ENCODE results near the gene ZNF514.
"Not testable (repeated sequence)": the region's sequence is repeated elsewhere in the genome, so short reads cannot be mapped to it uniquely, and the experiment has no call there.

The ZNF514 gene

DNA sequence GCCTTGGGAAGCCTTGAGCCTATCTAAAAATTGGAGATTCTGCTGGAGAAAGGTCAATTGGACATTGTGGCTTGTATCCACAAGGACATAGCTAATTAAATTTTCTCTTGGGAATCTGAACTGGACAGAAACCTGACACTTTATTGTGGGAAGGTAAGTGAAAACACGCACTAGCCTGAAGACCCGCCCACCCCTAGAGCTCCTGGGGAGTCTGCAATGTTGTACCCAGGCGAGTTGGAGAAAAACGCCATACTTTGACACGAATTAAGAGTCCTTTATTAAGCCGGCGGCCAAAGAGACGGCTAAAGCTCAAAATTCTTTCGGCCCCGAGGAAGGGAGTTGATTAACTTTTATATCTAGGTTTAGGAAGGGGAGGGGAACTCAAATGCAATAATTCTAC is 46.4 kb upstream of the ZNF514 start:
- no peak overlapping the region for H2BK15ac ChIP-seq (ENCODE audit: low read depth, poor library complexity, severe bottlenecking)
- peaks cover 5% of the 10 kb centered on the region for H3K4me1 ChIP-seq (ENCODE audit: control insufficient read depth, insufficient read depth, low read depth, low read length)
- no peak overlapping the region for H2AFZ ChIP-seq (ENCODE audit: low read depth, low read length)
- peaks cover 0 to 4% of the 10 kb centered on the region in 2 experiments for H3K27me3 ChIP-seq (ENCODE audit: control insufficient read depth in 1 of 2, insufficient read depth in 1 of 2, low read length in 2 of 2)
- H3K79me1 ChIP-seq (replicated peaks; ENCODE audit: low read length, poor library complexity, severe bottlenecking), result peaks cover 25% of the 10 kb centered on the region
- peak overlapping the region; percentile 37 for H3K4me2 ChIP-seq (ENCODE audit: low read length, poor library complexity, severe bottlenecking)
- H3K23ac ChIP-seq (ENCODE audit: low read length in 2 of 2), result no peak overlapping the region
- H2AK5ac ChIP-seq (ENCODE audit: low read length, severe bottlenecking), result no peak overlapping the region
- no peak overlapping the region for H4K91ac ChIP-seq (ENCODE audit: low read length)
- H4K8ac ChIP-seq (ENCODE audit: low read length), result no peak overlapping the region
- no peak overlapping the region for H3K14ac ChIP-seq (ENCODE audit: low read length in 2 of 2)
- H3K4me3 ChIP-seq (ENCODE audit: insufficient read depth in 1 of 2, low read depth in 1 of 2, low read length in 2 of 2), result peak overlapping the region in 1 of 2 experiments; percentile 86
- H3K9ac ChIP-seq (ENCODE audit: low read length), result peak overlapping the region; percentile 91
- H3K18ac ChIP-seq (ENCODE audit: low read depth in 1 of 2, low read length in 2 of 2), result no peak overlapping the region
- no peak overlapping the region for H2BK120ac ChIP-seq (ENCODE audit: low read depth, low read length)
- no peak overlapping the region for H2BK12ac ChIP-seq (ENCODE audit: low read length in 2 of 2)
- peaks cover 25% of the 10 kb centered on the region for H3K9me3 ChIP-seq (ENCODE audit: control insufficient read depth, low read length)
- no peak overlapping the region for H3K27ac ChIP-seq (ENCODE audit: low read length, poor library complexity, severe bottlenecking)
- 37% methylated on average over 7 of the region's 10 CpGs for WGBS
- DNase-seq, result no peak
- peaks cover 13 to 24% of the 10 kb centered on the region in 2 experiments for H3K36me3 ChIP-seq (ENCODE audit: control insufficient read depth in 1 of 2, insufficient read depth in 2 of 2, low read depth in 1 of 2, low read length in 2 of 2)
- H3K4ac ChIP-seq (ENCODE audit: low read depth in 1 of 2, low read length in 2 of 2), result no peak overlapping the region
- no peak overlapping the region for H2BK5ac ChIP-seq (ENCODE audit: low read depth, low read length, poor library complexity, severe bottlenecking)

DNA sequence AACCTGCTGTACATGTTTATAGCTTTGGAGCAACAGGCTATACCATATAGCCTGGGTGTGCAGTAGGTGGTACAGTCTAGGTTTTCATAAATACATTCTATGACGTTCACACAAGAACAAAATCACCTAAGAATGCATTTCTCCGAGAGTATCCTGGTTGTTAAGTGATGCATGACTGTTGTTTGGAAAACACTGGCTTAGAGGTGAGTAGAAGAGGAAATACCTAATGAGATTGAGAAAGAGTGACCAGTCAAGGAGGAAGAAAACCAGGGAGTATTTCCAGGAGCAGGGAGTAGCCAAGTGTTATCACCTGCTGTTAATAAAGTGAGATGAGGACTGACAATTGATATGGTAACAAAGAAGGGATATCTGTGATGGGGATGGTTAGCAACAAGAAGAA is 44.7 kb upstream of the ZNF514 start:
- WGBS, result 78% methylated on average over 1 of the region's 2 CpGs
- Histone ChIP-seq H2BK5ac (ENCODE audit: low read depth, low read length, poor library complexity, severe bottlenecking) (no peak overlapping the region), H3K18ac (ENCODE audit: low read depth in 1 of 2, low read length in 2 of 2) (no peak overlapping the region), H4K91ac (ENCODE audit: low read length) (no peak overlapping the region), H2BK12ac (ENCODE audit: low read length in 2 of 2) (no peak overlapping the region), H4K8ac (ENCODE audit: low read length) (no peak overlapping the region), H3K36me3 (ENCODE audit: control insufficient read depth in 1 of 2, insufficient read depth in 2 of 2, low read depth in 1 of 2, low read length in 2 of 2) (peaks cover 8 to 10% of the 10 kb centered on the region in 2 experiments), H3K4me3 (ENCODE audit: insufficient read depth in 1 of 2, low read depth in 1 of 2, low read length in 2 of 2) (no peak overlapping the region), H3K9ac (ENCODE audit: low read length) (no peak overlapping the region), H3K4me1 (ENCODE audit: control insufficient read depth, insufficient read depth, low read depth, low read length) (peaks cover 5% of the 10 kb centered on the region), H3K23ac (ENCODE audit: low read length in 2 of 2) (no peak overlapping the region), H2BK120ac (ENCODE audit: low read depth, low read length) (no peak overlapping the region), H3K27ac (ENCODE audit: low read length, poor library complexity, severe bottlenecking) (no peak overlapping the region), H3K14ac (ENCODE audit: low read length in 2 of 2) (no peak overlapping the region), H2BK15ac (ENCODE audit: low read depth, poor library complexity, severe bottlenecking) (no peak overlapping the region), H2AFZ (ENCODE audit: low read depth, low read length) (no peak overlapping the region), H3K4me2 (ENCODE audit: low read length, poor library complexity, severe bottlenecking) (no peak overlapping the region), H3K4ac (ENCODE audit: low read depth in 1 of 2, low read length in 2 of 2) (no peak overlapping the region), H3K9me3 (ENCODE audit: control insufficient read depth, low read length) (peaks cover 10% of the 10 kb centered on the region), H2AK5ac (ENCODE audit: low read length, severe bottlenecking) (no peak overlapping the region), H3K79me1 (replicated peaks; ENCODE audit: low read length, poor library complexity, severe bottlenecking) (peaks cover 18% of the 10 kb centered on the region), H3K27me3 (ENCODE audit: control insufficient read depth in 1 of 2, insufficient read depth in 1 of 2, low read length in 2 of 2) (peaks cover 0 to 7% of the 10 kb centered on the region in 2 experiments)
- DNase-seq, result no peak

DNA sequence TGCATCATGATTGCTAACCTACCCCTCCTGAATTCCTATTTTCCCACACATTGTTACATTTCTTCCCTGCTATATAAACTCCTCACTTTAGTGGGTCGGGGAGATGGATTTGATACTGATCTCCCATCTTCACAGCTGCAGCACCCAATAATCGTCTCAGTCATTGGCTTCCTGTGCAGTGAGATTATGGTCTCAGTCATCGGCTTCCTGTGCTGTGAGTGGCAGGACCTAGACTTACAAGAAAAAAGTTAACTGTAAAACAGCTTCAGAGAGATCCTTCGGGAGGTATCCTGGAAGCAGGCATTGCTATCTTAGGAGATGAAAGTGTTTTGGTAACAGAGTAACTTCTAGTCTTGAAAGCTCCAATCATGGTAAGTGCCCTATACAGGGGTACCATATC is 44.3 kb upstream of the ZNF514 start:
- Histone ChIP-seq H3K9me3 (ENCODE audit: control insufficient read depth, low read length) (peaks cover 10% of the 10 kb centered on the region), H2AFZ (ENCODE audit: low read depth, low read length) (no peak overlapping the region), H3K14ac (ENCODE audit: low read length in 2 of 2) (no peak overlapping the region), H3K27me3 (ENCODE audit: control insufficient read depth in 1 of 2, insufficient read depth in 1 of 2, low read length in 2 of 2) (peaks cover 0 to 7% of the 10 kb centered on the region in 2 experiments), H3K4me3 (ENCODE audit: insufficient read depth in 1 of 2, low read depth in 1 of 2, low read length in 2 of 2) (no peak overlapping the region), H3K27ac (ENCODE audit: low read length, poor library complexity, severe bottlenecking) (no peak overlapping the region), H3K18ac (ENCODE audit: low read depth in 1 of 2, low read length in 2 of 2) (no peak overlapping the region), H4K91ac (ENCODE audit: low read length) (no peak overlapping the region), H2AK5ac (ENCODE audit: low read length, severe bottlenecking) (no peak overlapping the region), H3K9ac (ENCODE audit: low read length) (no peak overlapping the region), H3K23ac (ENCODE audit: low read length in 2 of 2) (no peak overlapping the region), H2BK12ac (ENCODE audit: low read length in 2 of 2) (no peak overlapping the region), H2BK15ac (ENCODE audit: low read depth, poor library complexity, severe bottlenecking) (no peak overlapping the region), H2BK120ac (ENCODE audit: low read depth, low read length) (no peak overlapping the region), H3K36me3 (ENCODE audit: control insufficient read depth in 1 of 2, insufficient read depth in 2 of 2, low read depth in 1 of 2, low read length in 2 of 2) (peaks cover 4 to 5% of the 10 kb centered on the region in 2 experiments), H3K4me2 (ENCODE audit: low read length, poor library complexity, severe bottlenecking) (no peak overlapping the region), H4K8ac (ENCODE audit: low read length) (no peak overlapping the region), H3K4me1 (ENCODE audit: control insufficient read depth, insufficient read depth, low read depth, low read length) (peaks cover 5% of the 10 kb centered on the region), H2BK5ac (ENCODE audit: low read depth, low read length, poor library complexity, severe bottlenecking) (no peak overlapping the region), H3K79me1 (replicated peaks; ENCODE audit: low read length, poor library complexity, severe bottlenecking) (peaks cover 15% of the 10 kb centered on the region), H3K4ac (ENCODE audit: low read depth in 1 of 2, low read length in 2 of 2) (no peak overlapping the region)
- DNase-seq, result no peak
- 86% methylated on average over 4 of the region's 4 CpGs for WGBS

DNA sequence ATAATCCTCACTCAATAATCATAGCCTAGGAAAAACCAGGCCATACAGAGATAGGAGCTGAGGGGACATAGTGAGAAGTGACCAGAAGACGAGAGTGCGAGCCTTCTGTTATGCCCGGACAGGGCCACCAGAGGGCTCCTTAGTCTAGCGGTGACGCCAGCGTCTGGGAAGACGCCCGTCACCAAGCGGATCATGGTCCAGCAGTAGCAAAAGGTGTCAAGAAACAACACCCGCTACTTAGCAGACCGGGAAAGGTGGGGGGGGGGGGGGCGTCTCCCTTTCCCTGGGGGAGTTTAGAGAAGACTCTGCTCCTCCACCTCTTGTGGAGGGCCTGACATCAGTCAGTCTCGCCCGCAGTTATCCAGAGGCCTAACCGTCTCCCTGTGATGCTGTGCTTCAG is 33.3 kb upstream of the ZNF514 start:
- not testable (repeated sequence) for H2AK5ac ChIP-seq (ENCODE audit: low read length, severe bottlenecking); H3K36me3 ChIP-seq (ENCODE audit: control insufficient read depth in 1 of 2, insufficient read depth in 2 of 2, low read depth in 1 of 2, low read length in 2 of 2); H3K4me1 ChIP-seq (ENCODE audit: control insufficient read depth, insufficient read depth, low read depth, low read length); H2BK120ac ChIP-seq (ENCODE audit: low read depth, low read length); H3K4ac ChIP-seq (ENCODE audit: low read depth in 1 of 2, low read length in 2 of 2); H3K18ac ChIP-seq (ENCODE audit: low read depth in 1 of 2, low read length in 2 of 2); H3K27ac ChIP-seq (ENCODE audit: low read length, poor library complexity, severe bottlenecking); H3K79me1 ChIP-seq (replicated peaks; ENCODE audit: low read length, poor library complexity, severe bottlenecking); H3K27me3 ChIP-seq (ENCODE audit: control insufficient read depth in 1 of 2, insufficient read depth in 1 of 2, low read length in 2 of 2); H2BK12ac ChIP-seq (ENCODE audit: low read length in 2 of 2); H2BK15ac ChIP-seq (ENCODE audit: low read depth, poor library complexity, severe bottlenecking); H4K8ac ChIP-seq (ENCODE audit: low read length); H4K91ac ChIP-seq (ENCODE audit: low read length); H2AFZ ChIP-seq (ENCODE audit: low read depth, low read length); H3K9me3 ChIP-seq (ENCODE audit: control insufficient read depth, low read length); H3K14ac ChIP-seq (ENCODE audit: low read length in 2 of 2); H2BK5ac ChIP-seq (ENCODE audit: low read depth, low read length, poor library complexity, severe bottlenecking); H3K4me3 ChIP-seq (ENCODE audit: insufficient read depth in 1 of 2, low read depth in 1 of 2, low read length in 2 of 2); H3K9ac ChIP-seq (ENCODE audit: low read length); H3K23ac ChIP-seq (ENCODE audit: low read length in 2 of 2); H3K4me2 ChIP-seq (ENCODE audit: low read length, poor library complexity, severe bottlenecking)
- under 1% methylated on average over 11 of the region's 15 CpGs for WGBS
- peak; percentile 32 for DNase-seq

Data from mesenchymal stem cell (in vitro differentiated cells and primary cell).